Karpas-422 (cell line): ENCODE measurements around the gene ZCCHC17. TPM values are rescaled to one million over a fixed set of nuclear protein-coding genes. Genes with fewer than 3 reads are reported as not detected.

Source experiments
- DNase-seq: peaks from one replicate; pipeline ENCODE4 v3.0.0-alpha.2; 2015
- H2AFZ ChIP-seq: fragments of 200-600 bp; sonication (generic); 2 replicates; pipeline ENCODE4 v1.6.1; 2014; ENCODE audit warnings: antibody characterized with exemption, low read length, mixed read lengths
- H3K27ac ChIP-seq: fragments of 200-600 bp; sonication (generic); 2 replicates; pipeline ENCODE4 v1.5.1; 2014; ENCODE audit warnings: mild to moderate bottlenecking, low read length, moderate library complexity
- H3K27me3 ChIP-seq: fragments of 200-600 bp; sonication (generic); 2 replicates; pipeline ENCODE4 v1.6.1; 2014; ENCODE audit warnings: low read length, mixed read lengths
- H3K36me3 ChIP-seq: fragments of 200-600 bp; sonication (generic); 2 replicates; pipeline ENCODE4 v1.6.1; 2014; ENCODE audit warnings: low read length, mixed read lengths; ENCODE audit not compliant: insufficient read depth
- H3K4me1 ChIP-seq: fragments of 200-600 bp; sonication (generic); 2 replicates; pipeline ENCODE4 v1.6.1; 2014; ENCODE audit warnings: mild to moderate bottlenecking, low read length, mixed read lengths
- H3K4me2 ChIP-seq: fragments of 200-600 bp; sonication (generic); 2 replicates; pipeline ENCODE4 v1.6.1; 2014; ENCODE audit warnings: low read length, low read depth, mild to moderate bottlenecking; ENCODE audit not compliant: poor library complexity, severe bottlenecking
- H3K4me3 ChIP-seq: fragments of 200-600 bp; sonication (generic); 2 replicates; pipeline ENCODE4 v1.5.1; 2014; ENCODE audit warnings: mild to moderate bottlenecking, antibody characterized with exemption, low read length, mixed read lengths
- H3K79me2 ChIP-seq: fragments of 200-600 bp; sonication (generic); 2 replicates; pipeline ENCODE4 v1.6.1; 2014; ENCODE audit warnings: mild to moderate bottlenecking, low read length, mixed read lengths
- H3K9ac ChIP-seq: fragments of 200-600 bp; sonication (generic); 2 replicates; pipeline ENCODE4 v1.6.0; 2014; ENCODE audit warnings: low read length
- H3K9me2 ChIP-seq: fragments of 200-600 bp; sonication (generic), shearing (Covaris generic); replicated peaks from 2 replicates; pipeline ENCODE4 v1.6.0; 2014; ENCODE audit warnings: mild to moderate bottlenecking, low read length, moderate library complexity; ENCODE audit not compliant: insufficient read depth
- H3K9me3 ChIP-seq: fragments of 300-700, 200-600 bp; sonication (generic); 2 replicates; pipeline ENCODE4 v1.6.1; 2014; ENCODE audit warnings: low read length, mixed read lengths
- H4K20me1 ChIP-seq: fragments of 200-600 bp; sonication (generic); 2 replicates; pipeline ENCODE4 v1.6.1; 2014; ENCODE audit warnings: mild to moderate bottlenecking, antibody characterized with exemption, low read length, low read depth; ENCODE audit not compliant: insufficient read depth
- total RNA-seq: library from RNA; depleted of rRNA; stranded (reverse); fragments of >200 nt; shearing (Covaris generic); gene quantifications from 2 replicates; pipeline ENCODE4 v1.2.3, GENCODE V29; 2014; ENCODE audit warnings: low replicate concordance

Gene ZCCHC17
- total RNA-seq, 1 experiment from 2014 or later, result 18.5 TPM

DNA sequence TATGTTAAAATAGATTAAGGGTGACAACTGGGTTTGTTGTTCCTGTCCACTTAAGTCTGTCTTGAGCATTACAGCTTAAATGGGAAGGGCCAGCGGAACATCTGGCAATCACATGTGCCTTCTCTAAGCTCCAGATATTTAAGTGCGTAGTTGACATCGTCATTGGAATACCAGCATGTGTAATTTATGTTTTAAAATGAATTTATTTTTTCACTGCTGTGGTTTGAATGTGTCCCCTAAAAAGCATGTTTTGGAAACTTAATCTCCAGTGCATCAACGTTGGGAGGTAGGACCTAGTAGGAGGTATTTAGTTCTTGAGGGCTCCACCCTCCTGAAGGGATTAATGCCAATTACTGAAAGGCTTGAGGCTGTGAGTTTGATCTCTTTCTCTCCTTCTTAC, 13.4 kb downstream of the ZCCHC17 start:
- Histone ChIP-seq H3K4me3 (no peak overlapping the region), H3K79me2 (peaks cover 39% of the 10 kb centered on the region), H2AFZ (no peak overlapping the region), H3K4me1 (no peaks in the 10 kb centered on the region), H4K20me1 (no peaks in the 10 kb centered on the region), H3K9me3 (no peaks in the 10 kb centered on the region), H3K9me2 (no peaks in the 10 kb centered on the region), H3K27ac (no peak overlapping the region), H3K27me3 (no peaks in the 10 kb centered on the region), H3K36me3 (peaks cover 38% of the 10 kb centered on the region; the same call in 1 of the 2 replicates), H3K4me2 (no peak overlapping the region), H3K9ac (no peak overlapping the region)
- DNase-seq, result no peak

- Histone ChIP-seq H3K4me2 (no peak overlapping the region), H3K4me3 (no peak overlapping the region), H3K27me3 (no peaks in the 10 kb centered on the region), H3K36me3 (peaks cover 60% of the 10 kb centered on the region), H3K9ac (no peak overlapping the region), H3K79me2 (peaks cover 12% of the 10 kb centered on the region; the same call in 1 of the 2 replicates), H3K4me1 (no peaks in the 10 kb centered on the region), H3K9me3 (no peaks in the 10 kb centered on the region), H3K9me2 (no peaks in the 10 kb centered on the region), H3K27ac (no peak overlapping the region), H4K20me1 (no peaks in the 10 kb centered on the region), H2AFZ (no peak overlapping the region)
- no peak for DNase-seq
These were observed 19.1 kb downstream of the ZCCHC17 start for GRCh38 chr1:31315902-31316301.

- no peak overlapping the region for H3K9ac ChIP-seq
- no peaks in the 10 kb centered on the region for H4K20me1 ChIP-seq
- H2AFZ ChIP-seq, result no peak overlapping the region
- no peaks in the 10 kb centered on the region for H3K4me1 ChIP-seq
- H3K4me2 ChIP-seq, result no peak overlapping the region
- no peak for DNase-seq
- no peaks in the 10 kb centered on the region for H3K9me2 ChIP-seq
- H3K27ac ChIP-seq, result no peak overlapping the region
- H3K36me3 ChIP-seq, result peaks cover 46% of the 10 kb centered on the region
- no peaks in the 10 kb centered on the region for H3K27me3 ChIP-seq
- H3K4me3 ChIP-seq, result no peak overlapping the region
- peaks cover 21% of the 10 kb centered on the region; the same call in 1 of the 2 replicates for H3K79me2 ChIP-seq
- no peaks in the 10 kb centered on the region for H3K9me3 ChIP-seq
These were observed 21.3 kb downstream of the ZCCHC17 start for GRCh38 chr1:31318146-31318545.

DNA sequence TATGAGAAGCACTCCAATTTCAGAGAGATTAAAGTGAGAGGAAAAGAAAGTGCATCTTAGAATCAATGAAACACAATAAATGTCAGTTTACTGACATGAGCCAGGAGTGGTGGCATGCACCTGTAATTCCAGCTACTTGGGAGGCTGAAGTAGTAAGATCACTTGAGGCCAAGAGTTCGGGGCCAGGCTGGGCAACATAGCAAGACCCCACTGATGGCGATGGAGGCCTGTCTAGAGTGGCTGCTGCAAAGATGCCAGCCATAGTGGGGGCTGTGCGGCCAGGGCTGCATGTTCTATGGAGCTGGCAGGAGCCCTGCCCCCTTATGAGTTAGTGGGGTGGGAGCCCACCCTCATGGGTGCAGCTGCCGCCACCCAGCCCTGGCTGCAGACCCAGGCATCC, 27.3 kb downstream of the ZCCHC17 start:
- H3K27me3 ChIP-seq, result no peaks in the 10 kb centered on the region
- no peaks in the 10 kb centered on the region for H3K9me3 ChIP-seq
- H3K36me3 ChIP-seq, result peaks cover 19% of the 10 kb centered on the region
- no peaks in the 10 kb centered on the region for H3K9me2 ChIP-seq
- H3K27ac ChIP-seq, result no peak overlapping the region
- H3K4me3 ChIP-seq, result no peak overlapping the region
- no peaks in the 10 kb centered on the region for H3K4me1 ChIP-seq
- no peak overlapping the region for H2AFZ ChIP-seq
- H4K20me1 ChIP-seq, result no peaks in the 10 kb centered on the region
- H3K9ac ChIP-seq, result no peak overlapping the region
- no peak for DNase-seq
- peaks cover 19% of the 10 kb centered on the region; the same call in 1 of the 2 replicates for H3K79me2 ChIP-seq
- H3K4me2 ChIP-seq, result no peak overlapping the region

GRCh38 chr1:31324992-31325391, 28.2 kb downstream of the ZCCHC17 start:
- Histone ChIP-seq H3K9ac (no peak overlapping the region), H3K79me2 (peaks cover 28% of the 10 kb centered on the region; the same call in 1 of the 2 replicates), H2AFZ (no peak overlapping the region), H3K9me2 (no peaks in the 10 kb centered on the region), H3K4me2 (no peak overlapping the region), H3K27ac (no peak overlapping the region), H3K36me3 (peaks cover 11% of the 10 kb centered on the region; the same call in 1 of the 2 replicates), H3K9me3 (no peaks in the 10 kb centered on the region), H3K27me3 (no peaks in the 10 kb centered on the region), H3K4me3 (no peak overlapping the region), H3K4me1 (no peaks in the 10 kb centered on the region), H4K20me1 (no peaks in the 10 kb centered on the region)
- no peak for DNase-seq

DNA sequence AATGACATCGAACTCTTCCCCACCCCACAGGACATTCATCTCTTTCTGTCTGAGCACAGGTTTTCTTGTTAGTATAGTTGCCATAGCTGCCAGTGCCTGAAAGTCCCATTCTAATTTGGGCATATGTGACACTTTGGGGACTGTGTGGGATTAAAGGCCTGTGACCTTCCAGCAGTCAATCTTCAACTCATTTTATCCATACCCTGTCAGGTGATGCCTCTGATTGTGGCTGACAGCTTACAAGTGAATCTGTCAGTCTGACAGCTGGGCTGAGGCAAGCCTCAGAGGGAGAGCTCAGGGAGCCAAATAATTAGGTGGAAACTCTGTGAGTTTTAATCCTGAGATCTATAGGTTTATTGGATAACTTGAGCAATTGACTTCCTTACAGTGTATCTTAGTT, 29.6 kb downstream of the ZCCHC17 start:
- DNase-seq, result no peak
- H3K27ac ChIP-seq, result no peak overlapping the region
- H3K9me3 ChIP-seq, result no peaks in the 10 kb centered on the region
- H3K9ac ChIP-seq, result no peak overlapping the region
- H4K20me1 ChIP-seq, result no peaks in the 10 kb centered on the region
- no peaks in the 10 kb centered on the region for H3K36me3 ChIP-seq
- no peaks in the 10 kb centered on the region for H3K27me3 ChIP-seq
- H3K4me1 ChIP-seq, result no peaks in the 10 kb centered on the region
- no peak overlapping the region for H3K4me2 ChIP-seq
- no peaks in the 10 kb centered on the region for H3K9me2 ChIP-seq
- no peak overlapping the region for H3K4me3 ChIP-seq
- H2AFZ ChIP-seq, result no peak overlapping the region
- peaks cover 27% of the 10 kb centered on the region; the same call in 1 of the 2 replicates for H3K79me2 ChIP-seq

DNA sequence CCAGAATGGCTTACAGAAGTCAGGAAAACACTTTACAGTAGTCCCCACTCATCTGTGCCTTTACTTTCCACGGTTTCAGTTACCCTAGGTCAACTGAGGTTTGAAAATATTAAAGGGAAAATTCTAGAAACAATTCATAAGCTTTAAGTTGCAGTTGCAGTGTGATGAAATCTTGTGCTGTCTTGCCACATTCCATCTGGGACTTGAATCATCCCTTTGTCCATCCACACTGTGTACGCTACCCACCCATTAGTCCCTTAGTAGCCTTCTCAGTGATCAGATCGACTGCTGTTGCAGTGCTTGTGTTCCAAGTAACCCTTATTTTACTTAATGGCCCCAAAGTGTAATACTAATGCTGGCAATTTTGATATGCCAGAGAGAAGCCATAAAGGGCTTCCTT, 30.5 kb downstream of the ZCCHC17 start:
- H3K9me3 ChIP-seq, result no peaks in the 10 kb centered on the region
- peaks cover 26% of the 10 kb centered on the region; the same call in 1 of the 2 replicates for H3K79me2 ChIP-seq
- H3K27ac ChIP-seq, result no peak overlapping the region
- no peak overlapping the region for H2AFZ ChIP-seq
- H3K9ac ChIP-seq, result no peak overlapping the region
- no peak overlapping the region for H3K4me3 ChIP-seq
- H3K36me3 ChIP-seq, result no peaks in the 10 kb centered on the region
- H3K9me2 ChIP-seq, result no peaks in the 10 kb centered on the region
- no peaks in the 10 kb centered on the region for H3K27me3 ChIP-seq
- H3K4me2 ChIP-seq, result no peak overlapping the region
- DNase-seq, result no peak
- H3K4me1 ChIP-seq, result no peaks in the 10 kb centered on the region
- H4K20me1 ChIP-seq, result no peaks in the 10 kb centered on the region

- Histone ChIP-seq H2AFZ (no peak overlapping the region), H3K36me3 (peaks cover 5% of the 10 kb centered on the region; the same call in 1 of the 2 replicates), H3K4me2 (no peak overlapping the region), H3K9ac (no peak overlapping the region), H3K4me3 (no peak overlapping the region), H3K9me2 (no peaks in the 10 kb centered on the region), H3K9me3 (no peaks in the 10 kb centered on the region), H3K27ac (no peak overlapping the region), H3K79me2 (peaks cover 18% of the 10 kb centered on the region; the same call in 1 of the 2 replicates), H3K27me3 (no peaks in the 10 kb centered on the region), H4K20me1 (no peaks in the 10 kb centered on the region), H3K4me1 (peaks cover 8% of the 10 kb centered on the region)
- peak; percentile 74 for DNase-seq
These were observed 38.2 kb downstream of the ZCCHC17 start for GRCh38 chr1:31335007-31335406.
